Measurements from ENCODE around the gene PHF14.

DNA sequence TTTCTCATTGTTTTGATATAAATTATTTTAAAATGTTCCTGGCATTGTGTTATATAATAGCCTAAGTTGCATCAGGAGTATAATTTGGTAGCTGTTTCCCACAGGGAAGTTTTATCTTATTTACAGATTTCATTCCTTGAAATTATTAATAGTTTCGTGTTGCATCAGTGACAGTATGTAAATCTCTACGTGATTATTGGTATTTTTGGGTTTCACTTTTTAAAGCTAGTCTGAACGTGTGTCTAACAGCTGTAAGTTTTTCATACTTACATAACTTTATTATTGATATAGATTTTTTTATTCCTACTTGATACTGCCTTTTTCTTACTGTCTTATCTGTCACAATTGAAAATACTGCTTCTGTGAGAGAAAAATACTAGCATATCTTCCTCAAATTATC, 167.9 kb downstream of the PHF14 start:
- TF ChIP-seq, protein P1, sequence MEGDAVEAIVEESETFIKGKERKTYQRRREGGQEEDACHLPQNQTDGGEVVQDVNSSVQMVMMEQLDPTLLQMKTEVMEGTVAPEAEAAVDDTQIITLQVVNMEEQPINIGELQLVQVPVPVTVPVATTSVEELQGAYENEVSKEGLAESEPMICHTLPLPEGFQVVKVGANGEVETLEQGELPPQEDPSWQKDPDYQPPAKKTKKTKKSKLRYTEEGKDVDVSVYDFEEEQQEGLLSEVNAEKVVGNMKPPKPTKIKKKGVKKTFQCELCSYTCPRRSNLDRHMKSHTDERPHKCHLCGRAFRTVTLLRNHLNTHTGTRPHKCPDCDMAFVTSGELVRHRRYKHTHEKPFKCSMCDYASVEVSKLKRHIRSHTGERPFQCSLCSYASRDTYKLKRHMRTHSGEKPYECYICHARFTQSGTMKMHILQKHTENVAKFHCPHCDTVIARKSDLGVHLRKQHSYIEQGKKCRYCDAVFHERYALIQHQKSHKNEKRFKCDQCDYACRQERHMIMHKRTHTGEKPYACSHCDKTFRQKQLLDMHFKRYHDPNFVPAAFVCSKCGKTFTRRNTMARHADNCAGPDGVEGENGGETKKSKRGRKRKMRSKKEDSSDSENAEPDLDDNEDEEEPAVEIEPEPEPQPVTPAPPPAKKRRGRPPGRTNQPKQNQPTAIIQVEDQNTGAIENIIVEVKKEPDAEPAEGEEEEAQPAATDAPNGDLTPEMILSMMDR (IDR thresholded peaks at IDR 0.05) = no peak
- TF ChIP-seq EP300 (IDR thresholded peaks at IDR 0.05) = no peak
